Thoracic aorta (tissue), 2 donors: Measurements from ENCODE around the gene SLC46A3. TPM values are rescaled to one million over a fixed set of nuclear protein-coding genes. Genes with fewer than 3 reads are reported as not detected.

Experiments used
- ATAC-seq: fragments of 150-250 bp; one replicate; pipeline ENCODE4 v1.8.0; 2017; ENCODE audit warnings: low read depth; ENCODE audit not compliant: insufficient number of reproducible peaks, low FRiP score
- DNase-seq: peaks from one replicate; pipeline ENCODE4 v3.0.0-alpha.2; 2020; ENCODE audit warnings: low spot score
- H3K27ac ChIP-seq, 2 donors: fragments of 200-600 bp; sonication (generic); 1 replicate in 1 of 2; 2 replicates in 1 of 2; pipeline ENCODE4 v1.5.1; 2016; ENCODE audit warnings: mild to moderate bottlenecking in 2 of 2, moderate library complexity in 2 of 2
- H3K27me3 ChIP-seq: fragments of 200-600 bp; sonication (generic); replicated peaks from 2 replicates; pipeline ENCODE4 v1.6.0; 2016; ENCODE audit warnings: mild to moderate bottlenecking; ENCODE audit not compliant: insufficient read depth
- H3K36me3 ChIP-seq: fragments of 200-600 bp; sonication (generic); one replicate; pipeline ENCODE4 v1.5.1; 2016
- H3K4me1 ChIP-seq, 2 donors: fragments of 200-600 bp; sonication (generic); 1 replicate in 1 of 2; 2 replicates in 1 of 2; pipeline versions ENCODE4 v1.5.1 to v1.6.0; 2016; ENCODE audit warnings: low read depth in 2 of 2, mild to moderate bottlenecking in 1 of 2; ENCODE audit not compliant: control insufficient read depth in 1 of 2
- H3K4me3 ChIP-seq: fragments of 200-600 bp; sonication (generic); 2 replicates; pipeline ENCODE4 v1.5.1; 2016; ENCODE audit warnings: mild to moderate bottlenecking
- H3K9me3 ChIP-seq: fragments of 200-600 bp; sonication (generic); 2 replicates; pipeline ENCODE4 v1.5.1; 2016
- total RNA-seq, 2 donors: library from RNA; depleted of rRNA; stranded (reverse); fragments of >200 nt; gene quantifications; one replicate each; pipeline versions ENCODE4 v1.1.0 to v1.2.3, GENCODE V29; 2016
- TF ChIP-seq, protein P1 (sequence below): fragments of 200-600 bp; sonication (generic); IDR thresholded peaks from one replicate; pipeline ENCODE4 v1.5.1; 2019; ENCODE audit warnings: antibody characterized with exemption

The SLC46A3 gene
- total RNA-seq, 2 donors from 2014 or later: 10.8 to 16.4 TPM

DNA sequence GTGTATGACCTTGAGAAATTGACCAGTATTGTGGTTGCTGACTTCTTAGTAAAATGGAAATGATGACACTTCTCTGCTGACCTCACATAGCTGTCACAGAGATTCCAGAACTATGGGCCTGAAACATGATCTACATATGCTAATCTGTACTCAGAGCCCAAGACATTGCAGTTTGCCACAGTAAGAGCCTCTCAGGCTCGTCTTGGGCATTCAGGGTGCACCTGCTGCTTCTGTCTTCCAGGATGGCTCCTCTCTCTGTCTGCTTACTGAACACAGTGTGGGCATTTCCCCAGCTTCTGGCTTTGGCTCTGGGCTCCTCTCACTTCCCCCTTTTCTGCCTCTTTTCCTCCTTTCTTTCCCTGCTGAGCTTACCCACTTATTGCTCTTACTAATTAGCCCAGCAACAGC lies 22.3 kb upstream of the SLC46A3 start:
- no peak overlapping the region for H3K4me3 ChIP-seq
- TF ChIP-seq, protein P1, sequence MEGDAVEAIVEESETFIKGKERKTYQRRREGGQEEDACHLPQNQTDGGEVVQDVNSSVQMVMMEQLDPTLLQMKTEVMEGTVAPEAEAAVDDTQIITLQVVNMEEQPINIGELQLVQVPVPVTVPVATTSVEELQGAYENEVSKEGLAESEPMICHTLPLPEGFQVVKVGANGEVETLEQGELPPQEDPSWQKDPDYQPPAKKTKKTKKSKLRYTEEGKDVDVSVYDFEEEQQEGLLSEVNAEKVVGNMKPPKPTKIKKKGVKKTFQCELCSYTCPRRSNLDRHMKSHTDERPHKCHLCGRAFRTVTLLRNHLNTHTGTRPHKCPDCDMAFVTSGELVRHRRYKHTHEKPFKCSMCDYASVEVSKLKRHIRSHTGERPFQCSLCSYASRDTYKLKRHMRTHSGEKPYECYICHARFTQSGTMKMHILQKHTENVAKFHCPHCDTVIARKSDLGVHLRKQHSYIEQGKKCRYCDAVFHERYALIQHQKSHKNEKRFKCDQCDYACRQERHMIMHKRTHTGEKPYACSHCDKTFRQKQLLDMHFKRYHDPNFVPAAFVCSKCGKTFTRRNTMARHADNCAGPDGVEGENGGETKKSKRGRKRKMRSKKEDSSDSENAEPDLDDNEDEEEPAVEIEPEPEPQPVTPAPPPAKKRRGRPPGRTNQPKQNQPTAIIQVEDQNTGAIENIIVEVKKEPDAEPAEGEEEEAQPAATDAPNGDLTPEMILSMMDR: no peak
- H3K27ac ChIP-seq: no peak overlapping the region
- DNase-seq: no peak
- H3K27me3 ChIP-seq: no peaks in the 10 kb centered on the region
- no peaks in the 10 kb centered on the region for H3K36me3 ChIP-seq
- no peaks in the 10 kb centered on the region for H3K4me1 ChIP-seq
- no peak for ATAC-seq
- no peaks in the 10 kb centered on the region for H3K9me3 ChIP-seq

DNA sequence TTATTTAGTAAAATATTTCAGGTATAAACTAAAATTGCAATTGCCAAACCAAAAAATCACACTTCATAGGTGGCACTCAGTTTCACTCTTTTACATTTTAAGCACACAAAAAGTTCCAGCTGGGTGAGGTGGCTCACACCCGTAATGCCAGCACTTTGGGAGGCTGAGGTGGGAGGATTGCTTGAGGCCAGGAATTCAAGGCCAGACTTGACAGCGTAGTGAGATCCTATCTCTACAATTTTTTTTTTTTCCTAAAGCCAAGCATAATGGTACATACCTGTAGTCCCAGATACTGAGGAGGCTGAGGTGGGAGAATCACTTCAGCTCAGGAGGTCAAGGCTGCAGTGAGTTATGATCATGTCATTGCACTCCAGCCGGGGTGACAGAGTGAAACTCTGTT lies 20.6 kb upstream of the SLC46A3 start:
- Histone ChIP-seq H3K27ac (no peak overlapping the region), H3K27me3 (no peaks in the 10 kb centered on the region), H3K9me3 (no peaks in the 10 kb centered on the region), H3K4me1 (no peaks in the 10 kb centered on the region), H3K36me3 (no peaks in the 10 kb centered on the region), H3K4me3 (no peak overlapping the region)
- ATAC-seq (no peak), DNase-seq (no peak)
- TF ChIP-seq, protein P1: no peak

DNA sequence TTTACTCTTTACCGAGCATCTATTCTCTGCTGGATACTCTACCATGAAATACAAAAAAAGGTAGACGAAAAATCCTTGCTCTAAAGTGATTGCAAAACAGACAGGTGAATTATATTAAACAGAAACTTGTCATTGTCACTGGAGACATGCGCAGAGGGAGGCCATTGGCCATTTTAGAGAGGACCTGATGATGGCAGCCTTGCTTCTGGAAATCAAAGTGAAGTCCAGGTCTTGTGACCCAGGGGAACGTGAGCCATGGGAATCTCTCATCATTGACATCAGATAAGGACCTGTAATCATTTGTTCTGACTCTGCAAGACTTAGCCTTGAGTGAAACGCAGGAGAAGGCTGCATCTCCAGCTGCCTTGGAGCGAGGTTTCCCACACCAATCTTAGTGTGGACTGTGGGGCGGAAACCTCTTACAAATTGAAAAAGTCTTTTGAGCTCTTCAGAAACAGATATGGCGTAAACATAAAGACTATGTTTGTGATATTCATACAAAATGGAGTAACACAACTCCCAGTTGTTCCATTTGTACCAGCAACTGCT lies 16.8 kb upstream of the SLC46A3 start:
- Histone ChIP-seq H3K4me3 (no peak overlapping the region), H3K27me3 (no peaks in the 10 kb centered on the region), H3K36me3 (no peaks in the 10 kb centered on the region), H3K4me1 (no peaks in the 10 kb centered on the region), H3K27ac (no peak overlapping the region), H3K9me3 (no peaks in the 10 kb centered on the region)
- ATAC-seq (no peak), DNase-seq (no peak)
- TF ChIP-seq, protein P1: no peak

DNA sequence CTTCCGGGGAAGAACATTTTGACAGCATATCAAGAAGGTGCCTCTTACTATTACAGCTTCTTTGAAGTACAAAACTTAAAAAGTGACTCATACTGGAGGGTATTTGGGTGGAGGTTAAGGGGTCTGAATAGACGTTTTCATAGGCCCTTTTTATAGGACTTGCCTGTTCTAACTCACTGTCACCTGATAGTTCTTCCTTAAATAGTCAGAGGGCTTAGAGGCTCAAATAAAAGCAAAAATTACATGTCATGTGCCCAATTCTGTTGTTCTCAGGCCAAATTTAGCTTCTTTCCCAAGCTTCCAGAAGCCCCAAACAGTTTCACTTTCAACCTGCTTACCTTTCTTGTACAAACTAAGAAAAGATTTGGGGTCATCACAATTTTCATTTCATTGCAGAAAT lies 16.1 kb upstream of the SLC46A3 start:
- Histone ChIP-seq H3K9me3 (no peaks in the 10 kb centered on the region), H3K27ac (no peak overlapping the region), H3K4me3 (no peak overlapping the region), H3K4me1 (no peaks in the 10 kb centered on the region), H3K36me3 (no peaks in the 10 kb centered on the region), H3K27me3 (no peaks in the 10 kb centered on the region)
- TF ChIP-seq, protein P1: no peak
- DNase-seq (no peak), ATAC-seq (no peak)

DNA sequence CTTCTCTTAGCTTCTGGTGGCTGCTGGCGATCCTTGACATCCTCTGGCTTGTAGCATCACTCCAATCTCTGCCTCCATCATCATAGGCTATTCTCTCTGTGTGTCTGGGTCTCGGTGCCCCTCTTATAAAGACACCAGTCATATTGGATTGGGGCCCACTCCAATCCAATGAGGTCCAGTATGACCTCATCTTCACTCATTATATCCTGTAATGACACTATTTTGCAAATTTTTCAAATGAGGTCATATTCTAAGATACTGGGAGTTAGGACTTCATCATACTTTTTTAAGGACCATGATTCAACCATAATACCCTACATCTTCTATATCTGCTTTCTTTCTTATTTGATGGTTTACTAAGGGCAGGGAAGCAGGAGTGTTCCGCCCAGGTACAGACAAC lies 12.0 kb upstream of the SLC46A3 start:
- H3K4me1 ChIP-seq: no peaks in the 10 kb centered on the region

More for the DNA sequence above, 12.0 kb upstream of the SLC46A3 start:
- Histone ChIP-seq H3K27ac (no peak overlapping the region), H3K27me3 (no peaks in the 10 kb centered on the region), H3K36me3 (no peaks in the 10 kb centered on the region), H3K9me3 (no peaks in the 10 kb centered on the region), H3K4me3 (no peak overlapping the region)
- ATAC-seq (no peak), DNase-seq (no peak)
- TF ChIP-seq, protein P1: no peak
